K562 (cell line): Measurements from ENCODE around the gene BRF1. TPM values are rescaled to one million over a fixed set of nuclear protein-coding genes. Genes with fewer than 3 reads are reported as not detected.

Experiments used
- CCNT2 ChIP-seq: IDR thresholded peaks from 2 replicates; pipeline ENCODE4 v1.6.1; 2011; ENCODE audit warnings: borderline replicate concordance, low read depth, mild to moderate bottlenecking, moderate library complexity, mixed read lengths, low read length; ENCODE audit not compliant: insufficient read length; ENCODE audit errors: extremely low read depth
- EP400 ChIP-seq: fragments of 450-650 bp; IDR thresholded peaks from 2 replicates; pipeline ENCODE4 v1.6.1; 2017; ENCODE audit warnings: antibody characterized with exemption, mild to moderate bottlenecking, moderate library complexity
- GATAD2B ChIP-seq: fragments of 450-650 bp; IDR thresholded peaks from 2 replicates; pipeline ENCODE4 v1.6.1; 2017; ENCODE audit warnings: mild to moderate bottlenecking, borderline replicate concordance
- NR3C1 ChIP-seq: sonication (generic); formaldehyde crosslinking; IDR thresholded peaks from 2 replicates; pipeline ENCODE4 v1.8.1; 2022; ENCODE audit warnings: missing genetic modification reagents
- RBBP5 ChIP-seq: fragments of 200-600 bp; sonication (generic); IDR thresholded peaks from 2 replicates; pipeline ENCODE4 v1.6.1; 2012; ENCODE audit warnings: borderline replicate concordance, mild to moderate bottlenecking, low read length, control low read depth, inconsistent platforms; ENCODE audit not compliant: insufficient read depth, poor library complexity, severe bottlenecking
- SAFB ChIP-seq: fragments of 200-400 bp; formaldehyde crosslinking; IDR thresholded peaks from 2 replicates; pipeline ENCODE4 v1.6.1; 2017; ENCODE audit warnings: low read depth, low read length, borderline replicate concordance
- ZNF586 ChIP-seq: fragments of 450-650 bp; formaldehyde crosslinking; conservative IDR thresholded peaks from 2 replicates; pipeline ENCODE4 v1.4.0; 2020; ENCODE audit warnings: mild to moderate bottlenecking, moderate library complexity
- polyA plus RNA-seq, 8 experiments: library from polyadenylated mRNA; depleted of rRNA in 4 of 8; stranded (reverse) in 5 of 8; unstranded in 3 of 8; fragments of >200 nt; fragmentation: Nextera tagmentation in 2 of 8; fragmentation: Illumina TruSeq in 1 of 8; extraction: Ambion mirVana in 2 of 8; extraction: Trizol in 1 of 8; gene quantifications; 2 replicates each; pipeline versions ENCODE4 v1.2.1 to v1.2.3, GENCODE V29; 2011 to 2014; ENCODE audit warnings: inconsistent platforms in 1 of 8, missing spikeins in 1 of 8
- total RNA-seq, 7 experiments: library from RNA; depleted of rRNA in 6 of 7; stranded (reverse); fragments of >200 nt in 6 of 7; fragmentation: Illumina TruSeq in 2 of 7; extraction: Trizol in 2 of 7; gene quantifications; 2 replicates each; pipeline versions ENCODE4 v1.2.1 to v1.2.3, GENCODE V29; 2011 to 2021; ENCODE audit warnings: low replicate concordance in 1 of 7
- TF ChIP-seq, protein P1 (sequence below): sonication (generic); formaldehyde crosslinking; IDR thresholded peaks from 2 replicates; pipeline ENCODE4 v1.8.0; 2022; ENCODE audit warnings: missing genetic modification reagents, mild to moderate bottlenecking, borderline replicate concordance
- TF ChIP-seq, protein P2 (sequence below): sonication (generic); formaldehyde crosslinking; IDR thresholded peaks from 2 replicates; pipeline ENCODE4 v1.8.0; 2022; ENCODE audit warnings: mild to moderate bottlenecking, missing genetic modification reagents
- TF ChIP-seq, protein P3 (sequence below): fragments of 450-650 bp; IDR thresholded peaks from 2 replicates; pipeline ENCODE4 v1.6.1; 2016; ENCODE audit warnings: mild to moderate bottlenecking, moderate library complexity

Gene BRF1
- total and polyA plus RNA-seq, 9 of the 15 experiments (the other 6 are each of a cell fraction or from before 2014, with no cell fraction given) = 0.14 to 24.6 (median 8.2) TPM

DNA sequence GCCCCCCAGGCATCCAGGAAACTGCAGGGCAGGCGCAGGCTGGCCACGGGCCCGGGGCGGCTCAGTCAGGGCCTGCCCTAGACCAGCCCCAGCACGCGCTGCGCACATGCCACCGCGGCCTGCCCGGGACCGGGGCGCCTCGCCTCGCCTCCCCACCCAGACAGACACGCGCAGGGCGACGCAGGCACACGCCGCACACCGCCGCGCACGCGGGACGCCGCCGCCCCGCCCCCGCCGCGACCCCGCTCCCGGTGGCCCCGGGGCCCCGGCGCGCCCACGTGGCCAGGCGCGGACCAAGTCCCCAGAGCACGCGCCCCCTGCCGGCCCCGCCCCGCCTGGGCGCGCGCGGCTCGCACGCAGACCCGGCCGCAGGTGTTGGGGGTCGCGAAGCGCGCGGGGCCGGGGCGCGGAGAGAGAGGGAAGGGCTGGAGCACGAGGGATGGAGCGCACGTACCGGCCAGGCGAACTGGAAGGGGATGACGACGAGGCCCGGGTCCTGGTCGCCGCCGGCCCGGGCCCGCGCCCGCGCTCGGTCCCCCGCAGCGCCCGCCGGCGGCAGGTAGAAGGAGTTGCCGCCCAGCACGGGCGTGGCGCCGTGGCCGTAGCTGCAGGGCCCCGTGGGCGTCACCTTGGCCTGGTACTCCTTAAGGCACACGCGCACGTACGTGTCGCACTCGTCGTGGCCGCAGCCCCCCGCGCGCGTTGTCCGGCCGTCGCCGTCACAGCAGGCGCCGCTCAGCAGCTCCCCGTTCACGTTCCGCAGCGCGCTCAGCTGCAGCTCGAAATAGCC is 133.3 kb downstream of the BRF1 start (continued):
- TF ChIP-seq, protein P1, sequence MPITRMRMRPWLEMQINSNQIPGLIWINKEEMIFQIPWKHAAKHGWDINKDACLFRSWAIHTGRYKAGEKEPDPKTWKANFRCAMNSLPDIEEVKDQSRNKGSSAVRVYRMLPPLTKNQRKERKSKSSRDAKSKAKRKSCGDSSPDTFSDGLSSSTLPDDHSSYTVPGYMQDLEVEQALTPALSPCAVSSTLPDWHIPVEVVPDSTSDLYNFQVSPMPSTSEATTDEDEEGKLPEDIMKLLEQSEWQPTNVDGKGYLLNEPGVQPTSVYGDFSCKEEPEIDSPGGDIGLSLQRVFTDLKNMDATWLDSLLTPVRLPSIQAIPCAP (CRISPR knock-in tag) = no peak
- TF ChIP-seq NR3C1 (peak; percentile 51; the same call in 1 of the 2 replicates), CCNT2 (peak; percentile 40), GATAD2B (peak; percentile 67; the same call in 1 of the 2 replicates), EP400 (peak; percentile 54; the same call in 1 of the 2 replicates), ZNF586 (CRISPR knock-in tag) (no peak), RBBP5 (peak; percentile 43), SAFB (peak; percentile 60; the same call in 1 of the 2 replicates)
- TF ChIP-seq, protein P2, sequence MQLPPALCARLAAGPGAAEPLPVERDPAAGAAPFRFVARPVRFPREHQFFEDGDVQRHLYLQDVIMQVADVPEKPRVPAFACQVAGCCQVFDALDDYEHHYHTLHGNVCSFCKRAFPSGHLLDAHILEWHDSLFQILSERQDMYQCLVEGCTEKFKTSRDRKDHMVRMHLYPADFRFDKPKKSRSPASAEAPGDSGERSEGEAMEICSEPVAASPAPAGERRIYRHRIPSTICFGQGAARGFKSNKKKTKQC (CRISPR knock-in tag) = 0 out of 2 replicates have a peak, but pooled peaks have one; percentile 45
- TF ChIP-seq, protein P3, sequence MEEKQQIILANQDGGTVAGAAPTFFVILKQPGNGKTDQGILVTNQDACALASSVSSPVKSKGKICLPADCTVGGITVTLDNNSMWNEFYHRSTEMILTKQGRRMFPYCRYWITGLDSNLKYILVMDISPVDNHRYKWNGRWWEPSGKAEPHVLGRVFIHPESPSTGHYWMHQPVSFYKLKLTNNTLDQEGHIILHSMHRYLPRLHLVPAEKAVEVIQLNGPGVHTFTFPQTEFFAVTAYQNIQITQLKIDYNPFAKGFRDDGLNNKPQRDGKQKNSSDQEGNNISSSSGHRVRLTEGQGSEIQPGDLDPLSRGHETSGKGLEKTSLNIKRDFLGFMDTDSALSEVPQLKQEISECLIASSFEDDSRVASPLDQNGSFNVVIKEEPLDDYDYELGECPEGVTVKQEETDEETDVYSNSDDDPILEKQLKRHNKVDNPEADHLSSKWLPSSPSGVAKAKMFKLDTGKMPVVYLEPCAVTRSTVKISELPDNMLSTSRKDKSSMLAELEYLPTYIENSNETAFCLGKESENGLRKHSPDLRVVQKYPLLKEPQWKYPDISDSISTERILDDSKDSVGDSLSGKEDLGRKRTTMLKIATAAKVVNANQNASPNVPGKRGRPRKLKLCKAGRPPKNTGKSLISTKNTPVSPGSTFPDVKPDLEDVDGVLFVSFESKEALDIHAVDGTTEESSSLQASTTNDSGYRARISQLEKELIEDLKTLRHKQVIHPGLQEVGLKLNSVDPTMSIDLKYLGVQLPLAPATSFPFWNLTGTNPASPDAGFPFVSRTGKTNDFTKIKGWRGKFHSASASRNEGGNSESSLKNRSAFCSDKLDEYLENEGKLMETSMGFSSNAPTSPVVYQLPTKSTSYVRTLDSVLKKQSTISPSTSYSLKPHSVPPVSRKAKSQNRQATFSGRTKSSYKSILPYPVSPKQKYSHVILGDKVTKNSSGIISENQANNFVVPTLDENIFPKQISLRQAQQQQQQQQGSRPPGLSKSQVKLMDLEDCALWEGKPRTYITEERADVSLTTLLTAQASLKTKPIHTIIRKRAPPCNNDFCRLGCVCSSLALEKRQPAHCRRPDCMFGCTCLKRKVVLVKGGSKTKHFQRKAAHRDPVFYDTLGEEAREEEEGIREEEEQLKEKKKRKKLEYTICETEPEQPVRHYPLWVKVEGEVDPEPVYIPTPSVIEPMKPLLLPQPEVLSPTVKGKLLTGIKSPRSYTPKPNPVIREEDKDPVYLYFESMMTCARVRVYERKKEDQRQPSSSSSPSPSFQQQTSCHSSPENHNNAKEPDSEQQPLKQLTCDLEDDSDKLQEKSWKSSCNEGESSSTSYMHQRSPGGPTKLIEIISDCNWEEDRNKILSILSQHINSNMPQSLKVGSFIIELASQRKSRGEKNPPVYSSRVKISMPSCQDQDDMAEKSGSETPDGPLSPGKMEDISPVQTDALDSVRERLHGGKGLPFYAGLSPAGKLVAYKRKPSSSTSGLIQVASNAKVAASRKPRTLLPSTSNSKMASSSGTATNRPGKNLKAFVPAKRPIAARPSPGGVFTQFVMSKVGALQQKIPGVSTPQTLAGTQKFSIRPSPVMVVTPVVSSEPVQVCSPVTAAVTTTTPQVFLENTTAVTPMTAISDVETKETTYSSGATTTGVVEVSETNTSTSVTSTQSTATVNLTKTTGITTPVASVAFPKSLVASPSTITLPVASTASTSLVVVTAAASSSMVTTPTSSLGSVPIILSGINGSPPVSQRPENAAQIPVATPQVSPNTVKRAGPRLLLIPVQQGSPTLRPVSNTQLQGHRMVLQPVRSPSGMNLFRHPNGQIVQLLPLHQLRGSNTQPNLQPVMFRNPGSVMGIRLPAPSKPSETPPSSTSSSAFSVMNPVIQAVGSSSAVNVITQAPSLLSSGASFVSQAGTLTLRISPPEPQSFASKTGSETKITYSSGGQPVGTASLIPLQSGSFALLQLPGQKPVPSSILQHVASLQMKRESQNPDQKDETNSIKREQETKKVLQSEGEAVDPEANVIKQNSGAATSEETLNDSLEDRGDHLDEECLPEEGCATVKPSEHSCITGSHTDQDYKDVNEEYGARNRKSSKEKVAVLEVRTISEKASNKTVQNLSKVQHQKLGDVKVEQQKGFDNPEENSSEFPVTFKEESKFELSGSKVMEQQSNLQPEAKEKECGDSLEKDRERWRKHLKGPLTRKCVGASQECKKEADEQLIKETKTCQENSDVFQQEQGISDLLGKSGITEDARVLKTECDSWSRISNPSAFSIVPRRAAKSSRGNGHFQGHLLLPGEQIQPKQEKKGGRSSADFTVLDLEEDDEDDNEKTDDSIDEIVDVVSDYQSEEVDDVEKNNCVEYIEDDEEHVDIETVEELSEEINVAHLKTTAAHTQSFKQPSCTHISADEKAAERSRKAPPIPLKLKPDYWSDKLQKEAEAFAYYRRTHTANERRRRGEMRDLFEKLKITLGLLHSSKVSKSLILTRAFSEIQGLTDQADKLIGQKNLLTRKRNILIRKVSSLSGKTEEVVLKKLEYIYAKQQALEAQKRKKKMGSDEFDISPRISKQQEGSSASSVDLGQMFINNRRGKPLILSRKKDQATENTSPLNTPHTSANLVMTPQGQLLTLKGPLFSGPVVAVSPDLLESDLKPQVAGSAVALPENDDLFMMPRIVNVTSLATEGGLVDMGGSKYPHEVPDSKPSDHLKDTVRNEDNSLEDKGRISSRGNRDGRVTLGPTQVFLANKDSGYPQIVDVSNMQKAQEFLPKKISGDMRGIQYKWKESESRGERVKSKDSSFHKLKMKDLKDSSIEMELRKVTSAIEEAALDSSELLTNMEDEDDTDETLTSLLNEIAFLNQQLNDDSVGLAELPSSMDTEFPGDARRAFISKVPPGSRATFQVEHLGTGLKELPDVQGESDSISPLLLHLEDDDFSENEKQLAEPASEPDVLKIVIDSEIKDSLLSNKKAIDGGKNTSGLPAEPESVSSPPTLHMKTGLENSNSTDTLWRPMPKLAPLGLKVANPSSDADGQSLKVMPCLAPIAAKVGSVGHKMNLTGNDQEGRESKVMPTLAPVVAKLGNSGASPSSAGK = peak; percentile 83
